ENCODE results near the gene GMFB. TPM values are rescaled to one million over a fixed set of nuclear protein-coding genes. Genes with fewer than 3 reads are reported as not detected.

Gene GMFB
- total and polyA plus RNA-seq, 2 experiments from 2014 or later = 56.5 to 88.3 TPM

- TF ChIP-seq, protein P1, sequence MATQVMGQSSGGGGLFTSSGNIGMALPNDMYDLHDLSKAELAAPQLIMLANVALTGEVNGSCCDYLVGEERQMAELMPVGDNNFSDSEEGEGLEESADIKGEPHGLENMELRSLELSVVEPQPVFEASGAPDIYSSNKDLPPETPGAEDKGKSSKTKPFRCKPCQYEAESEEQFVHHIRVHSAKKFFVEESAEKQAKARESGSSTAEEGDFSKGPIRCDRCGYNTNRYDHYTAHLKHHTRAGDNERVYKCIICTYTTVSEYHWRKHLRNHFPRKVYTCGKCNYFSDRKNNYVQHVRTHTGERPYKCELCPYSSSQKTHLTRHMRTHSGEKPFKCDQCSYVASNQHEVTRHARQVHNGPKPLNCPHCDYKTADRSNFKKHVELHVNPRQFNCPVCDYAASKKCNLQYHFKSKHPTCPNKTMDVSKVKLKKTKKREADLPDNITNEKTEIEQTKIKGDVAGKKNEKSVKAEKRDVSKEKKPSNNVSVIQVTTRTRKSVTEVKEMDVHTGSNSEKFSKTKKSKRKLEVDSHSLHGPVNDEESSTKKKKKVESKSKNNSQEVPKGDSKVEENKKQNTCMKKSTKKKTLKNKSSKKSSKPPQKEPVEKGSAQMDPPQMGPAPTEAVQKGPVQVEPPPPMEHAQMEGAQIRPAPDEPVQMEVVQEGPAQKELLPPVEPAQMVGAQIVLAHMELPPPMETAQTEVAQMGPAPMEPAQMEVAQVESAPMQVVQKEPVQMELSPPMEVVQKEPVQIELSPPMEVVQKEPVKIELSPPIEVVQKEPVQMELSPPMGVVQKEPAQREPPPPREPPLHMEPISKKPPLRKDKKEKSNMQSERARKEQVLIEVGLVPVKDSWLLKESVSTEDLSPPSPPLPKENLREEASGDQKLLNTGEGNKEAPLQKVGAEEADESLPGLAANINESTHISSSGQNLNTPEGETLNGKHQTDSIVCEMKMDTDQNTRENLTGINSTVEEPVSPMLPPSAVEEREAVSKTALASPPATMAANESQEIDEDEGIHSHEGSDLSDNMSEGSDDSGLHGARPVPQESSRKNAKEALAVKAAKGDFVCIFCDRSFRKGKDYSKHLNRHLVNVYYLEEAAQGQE (IDR thresholded peaks at IDR 0.05; ENCODE audit: unreplicated experiment) = no peak
- TF ChIP-seq, protein P2, sequence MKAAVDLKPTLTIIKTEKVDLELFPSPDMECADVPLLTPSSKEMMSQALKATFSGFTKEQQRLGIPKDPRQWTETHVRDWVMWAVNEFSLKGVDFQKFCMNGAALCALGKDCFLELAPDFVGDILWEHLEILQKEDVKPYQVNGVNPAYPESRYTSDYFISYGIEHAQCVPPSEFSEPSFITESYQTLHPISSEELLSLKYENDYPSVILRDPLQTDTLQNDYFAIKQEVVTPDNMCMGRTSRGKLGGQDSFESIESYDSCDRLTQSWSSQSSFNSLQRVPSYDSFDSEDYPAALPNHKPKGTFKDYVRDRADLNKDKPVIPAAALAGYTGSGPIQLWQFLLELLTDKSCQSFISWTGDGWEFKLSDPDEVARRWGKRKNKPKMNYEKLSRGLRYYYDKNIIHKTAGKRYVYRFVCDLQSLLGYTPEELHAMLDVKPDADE (IDR thresholded peaks at IDR 0.05) = no peak
- TF ChIP-seq POLR2AphosphoS5 (IDR thresholded peaks at IDR 0.05; ENCODE audit: low read depth) (no peak), EZH2 (IDR thresholded peaks at IDR 0.05; ENCODE audit: low read depth, unreplicated experiment) (no peak)
Measured at GRCh38 chr14:54501480-54501879, 12.7 kb upstream of the GMFB start (continued).

- Mint-ChIP-seq H3K4me3 (no peak overlapping the region), H3K27ac (no peak overlapping the region), H3K9me3 (no peaks in the 10 kb centered on the region), H3K4me1 (no peaks in the 10 kb centered on the region), H3K36me3 (ENCODE audit: low read depth) (no peaks in the 10 kb centered on the region), H3K27me3 (ENCODE audit: insufficient read depth, low read depth, poor library complexity) (peaks cover 5% of the 10 kb centered on the region)
- Histone ChIP-seq H3K27me3 (ENCODE audit: insufficient read depth) (no peaks in the 10 kb centered on the region), H3K4me2 (no peak overlapping the region), H3K79me2 (replicated peaks; ENCODE audit: insufficient read depth) (no peaks in the 10 kb centered on the region), H3K4me1 (ENCODE audit: insufficient read depth) (no peaks in the 10 kb centered on the region), H3K36me3 (ENCODE audit: insufficient read depth) (no peaks in the 10 kb centered on the region), H3K9me2 (ENCODE audit: insufficient read depth) (no peaks in the 10 kb centered on the region), H3K4me3 (no peak overlapping the region), H2AFZ (no peak overlapping the region), H4K20me1 (replicated peaks; ENCODE audit: insufficient read depth) (no peaks in the 10 kb centered on the region), H3F3A (replicated peaks; ENCODE audit: low read depth) (no peaks in the 10 kb centered on the region), H3K27ac (ENCODE audit: low read depth) (no peak overlapping the region)
- DNase-seq (ENCODE audit: low spot score) (no peak), ATAC-seq (no peak)
- TF ChIP-seq, protein P3, sequence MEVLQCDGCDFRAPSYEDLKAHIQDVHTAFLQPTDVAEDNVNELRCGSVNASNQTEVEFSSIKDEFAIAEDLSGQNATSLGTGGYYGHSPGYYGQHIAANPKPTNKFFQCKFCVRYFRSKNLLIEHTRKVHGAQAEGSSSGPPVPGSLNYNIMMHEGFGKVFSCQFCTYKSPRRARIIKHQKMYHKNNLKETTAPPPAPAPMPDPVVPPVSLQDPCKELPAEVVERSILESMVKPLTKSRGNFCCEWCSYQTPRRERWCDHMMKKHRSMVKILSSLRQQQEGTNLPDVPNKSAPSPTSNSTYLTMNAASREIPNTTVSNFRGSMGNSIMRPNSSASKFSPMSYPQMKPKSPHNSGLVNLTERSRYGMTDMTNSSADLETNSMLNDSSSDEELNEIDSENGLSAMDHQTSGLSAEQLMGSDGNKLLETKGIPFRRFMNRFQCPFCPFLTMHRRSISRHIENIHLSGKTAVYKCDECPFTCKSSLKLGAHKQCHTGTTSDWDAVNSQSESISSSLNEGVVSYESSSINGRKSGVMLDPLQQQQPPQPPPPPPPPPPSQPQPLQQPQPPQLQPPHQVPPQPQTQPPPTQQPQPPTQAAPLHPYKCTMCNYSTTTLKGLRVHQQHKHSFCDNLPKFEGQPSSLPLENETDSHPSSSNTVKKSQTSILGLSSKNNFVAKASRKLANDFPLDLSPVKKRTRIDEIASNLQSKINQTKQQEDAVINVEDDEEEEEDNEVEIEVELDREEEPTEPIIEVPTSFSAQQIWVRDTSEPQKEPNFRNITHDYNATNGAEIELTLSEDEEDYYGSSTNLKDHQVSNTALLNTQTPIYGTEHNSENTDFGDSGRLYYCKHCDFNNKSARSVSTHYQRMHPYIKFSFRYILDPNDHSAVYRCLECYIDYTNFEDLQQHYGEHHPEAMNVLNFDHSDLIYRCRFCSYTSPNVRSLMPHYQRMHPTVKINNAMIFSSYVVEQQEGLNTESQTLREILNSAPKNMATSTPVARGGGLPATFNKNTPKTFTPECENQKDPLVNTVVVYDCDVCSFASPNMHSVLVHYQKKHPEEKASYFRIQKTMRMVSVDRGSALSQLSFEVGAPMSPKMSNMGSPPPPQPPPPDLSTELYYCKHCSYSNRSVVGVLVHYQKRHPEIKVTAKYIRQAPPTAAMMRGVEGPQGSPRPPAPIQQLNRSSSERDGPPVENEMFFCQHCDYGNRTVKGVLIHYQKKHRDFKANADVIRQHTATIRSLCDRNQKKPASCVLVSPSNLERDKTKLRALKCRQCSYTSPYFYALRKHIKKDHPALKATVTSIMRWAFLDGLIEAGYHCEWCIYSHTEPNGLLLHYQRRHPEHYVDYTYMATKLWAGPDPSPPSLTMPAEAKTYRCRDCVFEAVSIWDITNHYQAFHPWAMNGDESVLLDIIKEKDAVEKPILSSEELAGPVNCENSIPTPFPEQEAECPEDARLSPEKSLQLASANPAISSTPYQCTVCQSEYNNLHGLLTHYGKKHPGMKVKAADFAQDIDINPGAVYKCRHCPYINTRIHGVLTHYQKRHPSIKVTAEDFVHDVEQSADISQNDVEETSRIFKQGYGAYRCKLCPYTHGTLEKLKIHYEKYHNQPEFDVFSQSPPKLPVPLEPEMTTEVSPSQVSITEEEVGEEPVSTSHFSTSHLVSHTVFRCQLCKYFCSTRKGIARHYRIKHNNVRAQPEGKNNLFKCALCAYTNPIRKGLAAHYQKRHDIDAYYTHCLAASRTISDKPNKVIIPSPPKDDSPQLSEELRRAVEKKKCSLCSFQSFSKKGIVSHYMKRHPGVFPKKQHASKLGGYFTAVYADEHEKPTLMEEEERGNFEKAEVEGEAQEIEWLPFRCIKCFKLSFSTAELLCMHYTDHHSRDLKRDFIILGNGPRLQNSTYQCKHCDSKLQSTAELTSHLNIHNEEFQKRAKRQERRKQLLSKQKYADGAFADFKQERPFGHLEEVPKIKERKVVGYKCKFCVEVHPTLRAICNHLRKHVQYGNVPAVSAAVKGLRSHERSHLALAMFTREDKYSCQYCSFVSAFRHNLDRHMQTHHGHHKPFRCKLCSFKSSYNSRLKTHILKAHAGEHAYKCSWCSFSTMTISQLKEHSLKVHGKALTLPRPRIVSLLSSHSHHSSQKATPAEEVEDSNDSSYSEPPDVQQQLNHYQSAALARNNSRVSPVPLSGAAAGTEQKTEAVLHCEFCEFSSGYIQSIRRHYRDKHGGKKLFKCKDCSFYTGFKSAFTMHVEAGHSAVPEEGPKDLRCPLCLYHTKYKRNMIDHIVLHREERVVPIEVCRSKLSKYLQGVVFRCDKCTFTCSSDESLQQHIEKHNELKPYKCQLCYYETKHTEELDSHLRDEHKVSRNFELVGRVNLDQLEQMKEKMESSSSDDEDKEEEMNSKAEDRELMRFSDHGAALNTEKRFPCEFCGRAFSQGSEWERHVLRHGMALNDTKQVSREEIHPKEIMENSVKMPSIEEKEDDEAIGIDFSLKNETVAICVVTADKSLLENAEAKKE (CRISPR knock-in tag; IDR thresholded peaks at IDR 0.05) = no peak
- TF ChIP-seq, protein P1 (IDR thresholded peaks at IDR 0.05; ENCODE audit: unreplicated experiment) = no peak
- TF ChIP-seq POLR2AphosphoS5 (IDR thresholded peaks at IDR 0.05; ENCODE audit: low read depth) = no peak
- no peak for TF ChIP-seq NANOG (IDR thresholded peaks at IDR 0.05; ENCODE audit: borderline replicate concordance)
- no peak for TF ChIP-seq ZNF331 (CRISPR knock-in tag; IDR thresholded peaks at IDR 0.05; ENCODE audit: low read depth)
- TF ChIP-seq, protein P2 (IDR thresholded peaks at IDR 0.05) = no peak
Measured at GRCh38 chr14:54500744-54501143, 12.0 kb upstream of the GMFB start.

All from GM23338 (cell line).